Renal cortical epithelial cell (primary cell): ENCODE data around the gene HOPX. TPM values are rescaled to one million over a fixed set of nuclear protein-coding genes. Genes with fewer than 3 reads are reported as not detected.
"Not testable (repeated sequence)": the region's sequence is repeated elsewhere in the genome, so short reads cannot be mapped to it uniquely, and the experiment has no call there.

Experiments used
- DNase-seq: peaks from one replicate; pipeline ENCODE4 v3.0.0-alpha.2; 2011; ENCODE audit warnings: low read depth
- total RNA-seq: library from RNA; depleted of rRNA; stranded (reverse); fragments of >200 nt; gene quantifications from 2 replicates; pipeline ENCODE4 v1.2.3, GENCODE V29; 2014

Gene HOPX, protein sequence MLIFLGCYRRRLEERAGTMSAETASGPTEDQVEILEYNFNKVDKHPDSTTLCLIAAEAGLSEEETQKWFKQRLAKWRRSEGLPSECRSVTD
- total RNA-seq, result 1.2 and 7.5 TPM in 2 replicates

DNA sequence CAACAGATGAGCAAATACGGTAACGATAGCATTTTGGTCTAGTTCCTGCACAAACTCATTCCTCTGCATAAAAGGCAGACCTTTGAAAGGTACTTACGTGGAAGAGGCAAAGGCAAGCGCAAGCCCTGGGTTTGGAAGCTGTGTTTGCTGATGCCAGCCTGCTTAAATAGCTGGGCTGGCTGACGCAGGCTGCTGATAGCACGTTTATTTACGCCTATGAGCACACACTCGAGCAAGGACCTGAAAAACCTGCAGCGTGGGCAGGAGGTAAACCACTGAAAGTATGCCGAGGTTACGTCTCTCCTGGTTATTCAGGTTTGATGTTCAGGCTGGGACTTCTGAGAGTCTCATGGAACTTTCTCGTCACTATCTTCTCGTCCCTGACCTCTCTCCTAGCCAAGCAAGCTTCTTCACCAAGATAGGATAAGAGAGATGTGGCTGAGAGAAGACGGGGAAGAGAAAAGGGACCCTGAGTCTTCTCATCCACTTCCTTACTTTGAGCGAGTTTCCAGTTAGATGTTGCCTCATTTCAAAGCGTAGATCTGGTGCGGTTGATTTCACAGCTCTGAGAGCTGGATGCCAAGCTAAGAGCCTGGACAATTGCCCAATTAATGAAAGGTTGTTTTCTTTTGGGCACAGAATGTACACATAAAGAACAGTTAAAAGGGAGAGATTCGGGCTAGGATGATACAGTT is at the start of gene HOPX:
Gene HOPX, minus strand, starts transcription at position 139 of the 695 bp plus-strand sequence. CDS start 23,480 bp downstream, outside the sequence.
- peak; percentile 68 for DNase-seq

- DNase-seq, result no peak
These were observed 49.0 kb upstream of the HOPX start for GRCh38 chr4:56730097-56730496.

DNA sequence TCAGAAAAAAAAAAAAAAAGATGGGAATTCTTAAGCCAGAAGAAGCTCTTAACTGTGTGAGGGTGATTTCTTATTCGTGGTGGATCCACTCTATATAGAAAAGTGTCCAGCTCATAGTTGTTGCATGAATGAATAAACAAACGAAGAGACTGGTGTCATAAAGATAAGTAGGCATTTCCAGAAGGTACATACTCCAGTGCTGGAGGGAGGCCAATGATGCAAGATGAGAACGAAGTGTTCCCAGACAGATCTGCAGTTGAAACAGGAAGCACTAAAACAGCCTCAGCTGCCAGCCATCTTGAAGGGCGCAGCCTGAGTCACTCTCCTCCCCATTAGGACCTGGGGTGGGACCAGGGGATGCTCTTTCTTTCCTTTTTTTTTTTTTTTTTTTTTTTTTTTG is 47.4 kb upstream of the HOPX start:
- peak; percentile 44 for DNase-seq

GRCh38 chr4:56727150-56727549 is 46.1 kb upstream of the HOPX start:
- no peak for DNase-seq

DNA sequence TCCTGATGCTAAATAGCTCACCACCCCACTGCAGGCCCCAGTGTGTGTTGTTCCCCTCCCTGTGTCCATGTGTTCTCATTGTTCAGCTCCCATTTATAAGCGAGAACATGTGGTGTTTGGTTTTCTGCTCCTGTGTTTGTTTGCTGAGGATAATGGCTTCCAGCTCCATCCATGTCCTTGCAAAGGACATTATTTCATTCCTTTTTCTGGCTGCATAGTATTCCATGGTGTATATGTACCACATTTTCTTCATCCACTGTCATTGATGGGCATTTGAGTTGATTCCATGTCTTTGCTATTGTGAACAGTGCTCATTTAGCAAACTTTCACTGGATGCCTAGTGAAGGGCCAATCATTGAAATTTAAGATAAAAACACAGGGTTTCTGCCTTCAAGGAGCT is 45.5 kb upstream of the HOPX start:
- not testable (repeated sequence) for DNase-seq

GRCh38 chr4:56723659-56724230 is 42.6 kb upstream of the HOPX start:
- DNase-seq, result no peak

GRCh38 chr4:56723201-56723605 is 42.1 kb upstream of the HOPX start:
- peak; percentile 14 for DNase-seq

DNA sequence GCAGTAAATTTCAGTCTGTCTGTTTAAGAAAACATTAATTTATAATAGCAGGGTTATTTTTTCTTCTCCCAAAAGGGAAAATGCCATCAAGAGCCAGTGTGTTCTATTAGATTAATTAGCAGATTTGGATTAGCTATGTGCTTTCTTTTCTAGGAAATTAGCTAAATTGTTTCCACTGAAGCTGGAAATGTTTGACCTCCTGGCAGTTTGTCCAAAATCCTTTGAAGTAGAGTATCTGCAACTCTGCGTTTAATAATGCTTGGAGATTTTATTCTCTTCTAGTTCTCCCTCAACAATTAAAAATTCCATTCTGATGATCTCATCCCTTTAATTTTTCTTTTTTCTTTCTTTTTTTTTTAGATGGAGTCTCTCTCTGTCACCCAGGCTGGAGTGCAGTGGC is 27.1 kb upstream of the HOPX start:
- peak; percentile 38 for DNase-seq

DNA sequence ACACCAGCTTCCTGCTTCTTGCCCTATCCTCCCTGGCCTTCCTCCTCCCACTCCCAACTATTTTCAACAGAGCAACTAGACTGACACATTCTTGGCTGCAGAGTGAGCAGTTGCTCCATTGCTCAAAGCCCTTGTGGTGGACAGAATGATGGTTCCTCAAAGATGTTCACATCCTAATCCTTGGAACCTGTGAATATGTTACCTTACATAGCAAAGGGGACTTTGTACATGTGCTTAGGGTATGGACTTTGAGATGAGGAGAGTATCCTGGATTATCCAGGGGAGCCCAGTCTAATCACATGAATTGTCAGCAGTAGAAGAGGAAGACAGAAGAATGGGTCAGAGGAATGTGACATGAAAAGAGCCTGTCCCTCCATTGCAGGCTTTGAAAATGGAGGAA is 24.9 kb upstream of the HOPX start:
- no peak for DNase-seq

GRCh38 chr4:56705334-56705733 is 24.2 kb upstream of the HOPX start:
- no peak for DNase-seq

DNA sequence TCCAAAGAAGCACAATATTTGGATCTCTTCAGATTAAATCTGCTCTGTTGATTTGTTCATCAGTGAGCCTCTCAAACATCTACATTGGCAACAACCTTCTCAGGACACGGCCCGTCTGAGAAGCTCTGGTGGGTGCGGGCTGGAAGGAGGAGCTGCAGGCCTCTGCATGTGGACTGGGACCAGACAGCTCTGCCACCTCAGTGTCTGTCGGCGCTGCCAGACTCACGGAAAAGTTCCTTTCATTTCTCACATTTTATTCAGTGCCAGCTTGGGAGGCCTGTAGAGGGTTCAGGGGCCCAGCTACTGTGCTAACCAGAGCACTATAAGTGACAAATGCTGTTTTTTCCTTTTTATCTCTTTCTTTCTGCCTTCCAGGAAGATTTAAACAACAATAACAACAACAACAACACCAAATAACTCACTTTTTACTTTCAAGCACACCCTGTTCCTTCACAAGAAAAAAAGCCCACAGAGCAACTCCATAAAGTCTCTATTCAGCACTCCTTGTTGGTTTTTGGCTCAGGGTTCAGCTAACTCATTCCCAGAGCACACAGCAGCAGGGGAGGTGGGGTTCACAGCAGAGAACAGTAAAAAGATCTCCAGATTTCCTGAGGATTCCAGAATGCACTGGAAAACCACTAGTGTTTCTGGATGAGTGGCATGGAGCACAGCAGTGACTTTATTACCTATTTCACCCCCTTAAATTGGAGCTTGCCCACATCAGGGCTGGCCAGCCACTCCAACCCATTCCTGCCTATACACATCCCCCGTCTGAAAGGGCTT is 23.2 kb upstream of the HOPX start:
- DNase-seq, result no peak

- DNase-seq, result no peak
These were observed 22.3 kb upstream of the HOPX start for GRCh38 chr4:56703378-56703777.

- no peak for DNase-seq
These were observed 20.5 kb upstream of the HOPX start for GRCh38 chr4:56701644-56702043.

DNA sequence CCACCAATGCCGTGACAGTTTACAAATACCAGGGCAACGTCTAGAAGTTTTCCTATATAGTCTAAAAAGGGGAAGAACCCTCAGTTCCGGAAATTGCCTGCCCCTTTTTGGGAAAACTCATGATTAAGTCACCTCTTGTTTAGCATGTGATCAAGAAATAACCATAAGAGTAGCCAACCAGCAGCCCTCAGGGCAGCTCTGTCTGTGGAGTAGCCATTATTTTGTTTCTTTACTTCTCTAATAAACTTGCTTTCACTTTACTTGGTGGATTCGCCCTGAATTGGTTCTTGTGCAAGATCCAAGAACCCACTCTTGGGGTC is 20.0 kb upstream of the HOPX start:
- no peak for DNase-seq

DNA sequence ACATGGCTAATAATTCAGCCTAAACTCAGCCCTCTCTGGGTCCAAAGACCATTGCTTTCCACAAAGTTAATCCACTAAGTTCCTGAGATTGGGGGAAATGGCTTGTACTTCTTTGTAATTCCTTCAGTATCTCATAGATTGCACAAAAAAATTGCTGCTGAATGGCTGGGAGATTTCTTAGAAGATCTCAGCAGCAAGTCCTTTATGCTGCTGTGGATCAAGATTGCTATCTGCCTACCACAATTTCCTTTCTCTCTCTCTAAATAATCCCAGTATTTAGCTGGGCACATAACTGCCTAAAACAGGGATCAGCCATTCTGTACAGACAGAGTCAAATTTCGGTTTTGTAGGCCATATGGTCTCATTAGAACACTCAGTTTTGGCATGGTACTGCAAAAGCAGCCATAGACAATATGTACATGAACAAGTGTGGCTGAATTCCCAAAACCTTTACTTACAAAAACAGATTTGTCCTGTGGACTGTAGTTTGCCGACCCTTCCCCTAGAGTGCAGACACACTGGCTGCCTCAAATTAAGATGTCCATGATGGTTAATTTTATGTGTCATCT is 18.5 kb upstream of the HOPX start:
- no peak for DNase-seq

GRCh38 chr4:56698329-56698728 is 17.2 kb upstream of the HOPX start:
- DNase-seq, result peak; percentile 30

DNA sequence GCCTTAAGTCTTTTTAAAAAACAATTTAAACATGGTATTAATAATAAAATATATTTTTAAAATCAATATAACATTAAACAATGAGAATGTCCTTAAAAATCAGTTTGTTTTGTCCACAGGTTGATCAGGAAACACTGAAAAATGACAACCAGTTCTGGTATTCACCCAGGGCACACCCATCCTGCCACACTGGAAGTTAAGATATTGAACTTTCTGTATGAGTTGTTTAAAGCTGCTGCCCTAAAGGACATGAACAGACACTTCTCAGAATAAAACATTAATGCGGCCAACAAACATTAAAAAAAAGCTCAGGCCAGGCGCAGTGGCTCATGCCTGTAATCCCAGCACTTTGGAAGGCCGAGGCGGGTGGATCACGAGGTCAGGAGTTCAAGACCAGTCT is 15.0 kb upstream of the HOPX start:
- no peak for DNase-seq

- not testable (repeated sequence) for DNase-seq
These were observed 12.4 kb upstream of the HOPX start for GRCh38 chr4:56693476-56693875.

DNA sequence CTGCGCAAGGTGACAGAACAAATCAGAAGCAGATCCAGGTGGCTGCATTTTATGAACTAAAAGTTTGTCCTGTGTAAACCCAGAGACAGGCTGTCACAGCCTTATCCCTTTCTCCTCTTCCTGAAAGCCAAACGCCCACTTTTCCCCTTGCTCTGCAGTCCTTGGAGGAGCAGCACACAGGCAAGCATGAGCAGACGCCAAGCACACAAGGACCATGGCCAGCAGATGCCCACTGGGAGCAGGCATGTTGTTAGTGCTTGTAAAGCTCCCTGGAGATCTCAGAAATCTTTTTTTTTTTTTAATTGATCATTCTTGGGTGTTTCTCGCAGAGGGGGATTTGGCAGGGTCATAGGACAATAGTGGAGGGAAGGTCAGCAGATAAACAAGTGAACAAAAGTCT is 11.5 kb upstream of the HOPX start:
- no peak for DNase-seq

GRCh38 chr4:56691425-56691824 is 10.3 kb upstream of the HOPX start:
- no peak for DNase-seq

- DNase-seq, result no peak
These were observed 9.3 kb upstream of the HOPX start for GRCh38 chr4:56690393-56690792.

DNA sequence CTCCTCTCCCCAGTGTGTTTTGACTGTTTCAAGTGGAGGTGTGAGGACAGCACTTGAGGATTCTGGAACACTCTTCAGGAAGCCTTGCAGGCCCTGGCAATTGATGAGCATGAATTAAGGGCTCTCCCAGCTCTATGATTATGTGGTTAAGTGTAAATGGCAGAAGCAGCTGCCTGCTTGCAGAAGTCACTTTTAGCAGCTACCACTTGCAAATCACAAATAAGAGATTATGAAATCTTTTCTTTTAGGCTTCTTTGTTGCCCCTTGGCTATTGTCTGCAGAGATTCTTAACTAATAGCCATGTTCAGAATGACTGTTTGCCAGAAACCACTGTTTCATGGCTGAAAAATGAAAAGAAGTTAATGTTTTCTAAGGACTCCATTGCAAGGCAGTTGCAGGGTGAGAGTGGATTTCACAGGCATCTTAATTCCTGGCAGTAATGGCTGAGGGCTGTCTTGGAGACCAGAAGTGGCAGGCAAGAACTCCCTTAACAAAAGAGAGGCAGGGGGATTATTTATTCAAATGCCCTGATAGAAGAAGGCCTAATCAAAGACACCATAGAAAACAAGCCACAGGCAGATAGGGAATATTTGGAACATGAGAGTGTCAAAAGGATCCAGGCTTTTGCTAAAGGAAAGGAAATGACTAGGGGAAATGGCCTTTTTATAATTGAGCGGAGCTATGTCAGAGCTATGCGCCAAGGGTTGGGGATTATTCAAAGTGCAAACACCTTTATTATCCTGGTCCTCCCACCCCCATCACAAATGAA is 8.3 kb upstream of the HOPX start:
- peak; percentile 58 for DNase-seq
